GM08714 (cell line): ENCODE results near the gene NKG7.
"Not testable (repeated sequence)": the region's sequence is repeated elsewhere in the genome, so short reads cannot be mapped to it uniquely, and the experiment has no call there.

ENCODE experiments used
- H3K4me3 ChIP-seq: fragments of 200-500 bp; sonication (Bioruptor generic); 2 replicates; pipeline ENCODE4 v1.5.1; 2014; ENCODE audit warnings: mild to moderate bottlenecking, low read length, inconsistent platforms
- ZNF274 ChIP-seq: IDR thresholded peaks from 2 replicates; pipeline ENCODE4 v1.6.1; 2012; ENCODE audit warnings: mild to moderate bottlenecking, low read depth, low read length

NKG7 gene

GRCh38 chr19:51372649-51373504 is at the start of gene NKG7:
Gene NKG7, minus strand, starts transcription at chr19:51372654. Its CDS starts 119 bp downstream, at chr19:51372535.
- no peak for TF ChIP-seq ZNF274
- H3K4me3 ChIP-seq: no peak within 1 kb of the TSS; the same call in 1 of the 2 replicates

- no peak overlapping the region for H3K4me3 ChIP-seq
- TF ChIP-seq ZNF274: no peak
These were observed 49.6 kb upstream of the NKG7 start for GRCh38 chr19:51422053-51422448.

- no peak for TF ChIP-seq ZNF274
- no peak overlapping the region for H3K4me3 ChIP-seq
These were observed 49.0 kb upstream of the NKG7 start for GRCh38 chr19:51421229-51422052.

GRCh38 chr19:51420511-51420910 is 48.1 kb upstream of the NKG7 start:
- H3K4me3 ChIP-seq: not testable (repeated sequence)

GRCh38 chr19:51418707-51419106 is 46.3 kb upstream of the NKG7 start:
- TF ChIP-seq ZNF274: no peak
- H3K4me3 ChIP-seq: no peak overlapping the region

- no peak for TF ChIP-seq ZNF274
- H3K4me3 ChIP-seq: no peak overlapping the region; the same call in 1 of the 2 replicates
These were observed 45.3 kb upstream of the NKG7 start for GRCh38 chr19:51417810-51418157.

- peak within 1 kb of the TSS; percentile 24; the same call in 1 of the 2 replicates for H3K4me3 ChIP-seq
- no peak for TF ChIP-seq ZNF274
These were observed 44.8 kb upstream of the NKG7 start, which contains the start of gene SIGLEC10 for GRCh38 chr19:51417107-51417809. Gene SIGLEC10, minus strand, starts transcription at chr19:51417642. Its CDS starts 61 bp downstream, at chr19:51417581.

GRCh38 chr19:51416422-51416821 is 44.0 kb upstream of the NKG7 start:
- H3K4me3 ChIP-seq: not testable (repeated sequence)

- no peak overlapping the region for H3K4me3 ChIP-seq
- no peak for TF ChIP-seq ZNF274
These were observed 42.7 kb upstream of the NKG7 start for GRCh38 chr19:51415187-51415586.

- TF ChIP-seq ZNF274: no peak
- no peak overlapping the region for H3K4me3 ChIP-seq
These were observed 38.7 kb upstream of the NKG7 start for GRCh38 chr19:51410950-51411748.

- no peak for TF ChIP-seq ZNF274
- no peak overlapping the region for H3K4me3 ChIP-seq
These were observed 35.2 kb upstream of the NKG7 start for GRCh38 chr19:51407511-51408131.

- TF ChIP-seq ZNF274: no peak
- no peak overlapping the region for H3K4me3 ChIP-seq
These were observed 29.7 kb upstream of the NKG7 start for GRCh38 chr19:51402117-51402516.

- H3K4me3 ChIP-seq: not testable (repeated sequence)
These were observed 27.5 kb upstream of the NKG7 start for GRCh38 chr19:51399936-51400335.
